GM12873 (cell line): ENCODE measurements around the gene GALNT10.

ENCODE experiments used
- TF ChIP-seq, protein P1 (sequence below): IDR thresholded peaks from 2 replicates; pipeline ENCODE4 v1.5.1; 2012; ENCODE audit warnings: low read depth, mild to moderate bottlenecking, moderate library complexity, low read length, control low read depth; ENCODE audit not compliant: insufficient read depth; ENCODE audit errors: missing control alignments

The GALNT10 gene

DNA sequence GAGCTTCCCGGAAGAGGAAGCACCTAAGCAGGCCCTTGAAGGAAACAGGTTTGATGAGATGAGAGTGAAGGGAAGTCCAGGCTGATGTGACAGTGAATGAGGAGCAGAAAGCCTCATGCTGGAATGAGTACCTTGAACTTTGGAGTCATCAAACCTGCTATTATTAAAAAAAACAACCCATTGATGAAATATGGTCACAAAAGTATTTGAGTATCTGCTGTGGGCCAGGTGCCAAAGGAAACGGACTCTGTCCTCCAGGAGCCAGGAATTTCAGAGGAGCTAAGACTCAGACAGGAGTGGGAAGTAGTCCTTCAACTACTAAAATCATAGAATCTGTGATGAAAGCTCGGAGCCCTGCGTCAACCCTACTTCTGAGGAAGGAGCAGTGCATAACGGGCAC lies 275.6 kb downstream of the GALNT10 start:
- TF ChIP-seq, protein P1, sequence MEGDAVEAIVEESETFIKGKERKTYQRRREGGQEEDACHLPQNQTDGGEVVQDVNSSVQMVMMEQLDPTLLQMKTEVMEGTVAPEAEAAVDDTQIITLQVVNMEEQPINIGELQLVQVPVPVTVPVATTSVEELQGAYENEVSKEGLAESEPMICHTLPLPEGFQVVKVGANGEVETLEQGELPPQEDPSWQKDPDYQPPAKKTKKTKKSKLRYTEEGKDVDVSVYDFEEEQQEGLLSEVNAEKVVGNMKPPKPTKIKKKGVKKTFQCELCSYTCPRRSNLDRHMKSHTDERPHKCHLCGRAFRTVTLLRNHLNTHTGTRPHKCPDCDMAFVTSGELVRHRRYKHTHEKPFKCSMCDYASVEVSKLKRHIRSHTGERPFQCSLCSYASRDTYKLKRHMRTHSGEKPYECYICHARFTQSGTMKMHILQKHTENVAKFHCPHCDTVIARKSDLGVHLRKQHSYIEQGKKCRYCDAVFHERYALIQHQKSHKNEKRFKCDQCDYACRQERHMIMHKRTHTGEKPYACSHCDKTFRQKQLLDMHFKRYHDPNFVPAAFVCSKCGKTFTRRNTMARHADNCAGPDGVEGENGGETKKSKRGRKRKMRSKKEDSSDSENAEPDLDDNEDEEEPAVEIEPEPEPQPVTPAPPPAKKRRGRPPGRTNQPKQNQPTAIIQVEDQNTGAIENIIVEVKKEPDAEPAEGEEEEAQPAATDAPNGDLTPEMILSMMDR, result no peak

DNA sequence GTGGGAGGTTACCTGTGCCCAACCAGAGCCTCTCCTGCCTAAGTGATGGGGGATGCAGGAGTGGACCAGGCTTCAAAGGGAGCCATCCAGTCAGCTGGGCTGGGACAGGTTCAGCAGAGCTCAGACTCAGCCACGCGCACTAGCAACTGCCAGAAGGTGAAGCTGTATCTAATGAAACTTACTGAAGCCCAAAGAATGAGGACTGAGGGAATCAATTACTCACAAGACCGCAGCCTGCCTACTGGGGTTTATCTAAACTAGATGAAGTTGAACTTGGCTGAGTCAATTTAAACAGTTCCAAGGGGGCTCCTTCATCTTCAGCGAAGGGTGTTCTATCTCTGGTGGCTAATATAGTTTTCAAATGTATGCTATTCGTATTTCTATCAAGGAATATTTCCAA lies 276.1 kb downstream of the GALNT10 start:
- TF ChIP-seq, protein P1, result no peak

DNA sequence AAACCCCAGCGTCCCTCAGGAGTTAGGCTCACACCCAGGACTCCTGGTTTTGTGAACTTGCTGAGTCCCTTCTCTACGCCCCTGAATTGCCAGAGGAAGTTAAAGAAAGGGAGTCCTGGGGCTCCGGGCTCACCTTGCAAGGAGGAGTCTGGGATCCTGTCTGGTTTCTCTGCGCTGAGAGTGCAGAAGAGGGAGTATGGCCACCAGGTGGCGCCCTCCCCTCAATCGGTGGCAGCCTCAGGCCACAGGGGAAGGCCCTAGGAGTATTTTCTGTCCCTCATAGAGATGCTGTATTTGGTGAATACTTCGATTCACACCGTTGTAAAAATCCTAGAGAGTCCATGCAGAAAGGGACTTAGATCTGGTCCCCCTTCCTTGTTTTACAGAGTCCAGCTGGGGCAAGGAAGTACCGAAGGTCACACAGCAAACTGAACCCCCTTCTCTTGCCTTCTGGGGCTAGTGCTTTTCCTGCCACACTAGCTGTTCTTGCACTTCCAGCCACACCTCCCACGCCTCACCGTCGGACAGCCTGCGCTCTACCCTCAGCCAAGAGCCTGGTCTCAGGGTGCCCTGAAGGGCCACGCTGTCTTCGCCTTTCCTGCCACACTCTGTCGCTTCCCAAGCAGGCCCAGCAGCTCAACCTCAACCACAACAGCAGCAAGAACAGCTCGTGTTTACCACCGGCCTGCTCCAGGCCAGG lies 277.3 kb downstream of the GALNT10 start:
- TF ChIP-seq, protein P1, result peak; percentile 91

DNA sequence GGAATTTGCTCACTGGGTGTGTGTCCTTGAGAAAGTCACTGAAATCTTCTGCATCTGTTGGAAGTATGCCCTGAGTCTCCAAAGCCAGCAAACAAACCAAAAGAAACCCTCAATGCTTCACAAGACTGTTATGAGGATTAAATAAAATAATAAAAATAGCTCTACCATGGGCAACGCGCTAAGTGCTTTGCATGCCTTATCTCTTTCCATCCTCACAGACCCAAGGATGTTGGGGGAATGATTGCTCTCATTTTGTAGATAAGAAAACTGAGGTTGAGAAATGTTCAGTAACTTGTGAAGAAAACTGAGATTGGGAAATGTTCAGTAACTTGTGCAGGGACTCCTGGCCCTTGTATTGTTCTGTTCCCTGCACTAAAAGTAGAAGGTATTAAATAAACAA lies 279.6 kb downstream of the GALNT10 start:
- TF ChIP-seq, protein P1, result no peak
